Superior temporal gyrus (tissue), 1 donor: ENCODE data around the gene SLC9A3.
"Not testable (repeated sequence)": the region's sequence is repeated elsewhere in the genome, so short reads cannot be mapped to it uniquely, and the experiment has no call there.

Experiments
- DNase-seq: peaks from one replicate; pipeline ENCODE4 v3.0.0-alpha.2; 2016; ENCODE audit errors: extremely low spot score

SLC9A3 gene

DNA sequence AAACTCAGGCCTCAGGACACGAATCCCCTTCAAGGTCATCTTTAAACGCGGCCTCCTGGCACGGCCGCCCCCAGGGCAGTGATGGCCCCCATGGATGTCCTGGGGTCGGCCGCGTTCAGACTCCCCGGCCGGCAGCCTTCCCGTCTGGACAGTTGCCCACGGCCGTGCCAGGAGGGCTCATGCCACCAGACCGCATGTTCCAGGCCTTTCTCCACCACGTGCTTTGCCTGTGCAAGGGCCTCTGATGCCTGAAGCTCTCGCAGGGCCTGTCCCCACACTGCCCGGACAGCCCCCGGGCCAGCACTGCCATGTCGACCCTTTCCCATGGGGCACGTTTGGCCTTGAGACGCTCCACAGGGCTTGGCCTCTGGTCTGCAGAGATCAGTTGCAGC, 34.6 kb downstream of the SLC9A3 start:
- no peak for DNase-seq

DNA sequence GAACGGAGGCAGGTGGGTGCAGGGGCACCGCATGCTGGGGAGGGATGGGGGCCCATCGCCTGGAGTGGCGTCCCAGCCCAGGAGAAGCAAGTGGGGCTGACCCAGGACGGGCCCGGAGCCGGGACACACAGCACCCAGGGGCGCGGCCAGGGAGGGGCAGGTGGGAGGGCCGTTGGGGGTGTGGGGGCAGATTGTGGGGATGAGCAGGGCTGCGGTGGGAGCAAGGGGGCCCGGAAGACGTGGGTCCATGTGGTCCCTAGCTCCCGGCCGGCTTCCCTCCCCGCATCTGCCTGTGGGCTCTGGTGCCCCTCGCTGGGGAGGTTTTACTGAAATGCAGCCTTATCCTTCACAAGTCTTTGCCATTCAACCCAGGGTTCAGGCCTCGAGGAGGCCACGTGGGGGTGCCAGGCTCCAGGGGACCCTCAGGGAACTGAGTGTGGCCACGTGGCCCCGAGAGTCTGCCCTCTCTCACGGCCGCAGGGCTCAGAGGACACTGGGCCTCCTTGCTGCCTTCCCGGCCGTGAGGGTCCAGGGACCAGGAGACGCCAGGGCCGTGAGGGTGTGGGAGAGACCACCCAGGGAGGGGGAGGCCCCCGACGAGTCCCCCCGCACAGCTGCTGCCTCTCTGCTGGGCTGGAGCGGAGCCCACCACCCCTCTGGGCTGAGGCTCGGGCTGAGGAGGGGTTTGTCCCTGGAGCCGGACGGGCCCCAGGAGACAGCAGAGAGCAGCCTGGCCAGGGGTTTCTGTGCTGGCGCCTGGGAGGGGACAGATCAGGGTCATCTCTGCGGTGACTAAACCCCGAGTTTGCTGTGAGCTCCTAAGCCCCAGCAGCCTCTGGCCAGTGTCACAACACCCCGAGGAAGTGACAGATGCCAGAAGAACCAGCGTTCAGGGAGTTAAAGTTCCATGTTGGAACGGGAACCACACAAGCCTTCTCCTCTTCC, 35.2 kb downstream of the SLC9A3 start:
- no peak for DNase-seq

DNA sequence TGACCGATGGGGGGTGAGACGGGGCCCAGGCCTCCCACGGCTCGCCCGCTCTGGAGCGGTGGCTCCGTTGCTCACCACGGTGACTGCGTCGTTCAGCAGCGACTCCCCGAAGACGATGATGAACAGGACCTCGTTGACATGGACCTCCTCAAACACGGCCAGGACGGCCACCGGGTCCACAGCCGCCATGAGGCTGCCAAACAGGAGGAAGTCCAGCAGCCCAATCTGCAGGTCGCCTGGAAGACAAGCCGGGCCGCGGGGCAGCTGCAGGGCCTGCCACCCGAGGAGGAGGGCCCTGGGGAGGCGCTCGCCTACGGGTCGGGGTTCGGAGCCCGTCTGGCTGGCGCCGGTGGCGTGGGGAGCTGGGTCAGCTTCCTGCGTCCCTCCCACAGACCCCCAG, 36.0 kb downstream of the SLC9A3 start:
- no peak for DNase-seq

DNA sequence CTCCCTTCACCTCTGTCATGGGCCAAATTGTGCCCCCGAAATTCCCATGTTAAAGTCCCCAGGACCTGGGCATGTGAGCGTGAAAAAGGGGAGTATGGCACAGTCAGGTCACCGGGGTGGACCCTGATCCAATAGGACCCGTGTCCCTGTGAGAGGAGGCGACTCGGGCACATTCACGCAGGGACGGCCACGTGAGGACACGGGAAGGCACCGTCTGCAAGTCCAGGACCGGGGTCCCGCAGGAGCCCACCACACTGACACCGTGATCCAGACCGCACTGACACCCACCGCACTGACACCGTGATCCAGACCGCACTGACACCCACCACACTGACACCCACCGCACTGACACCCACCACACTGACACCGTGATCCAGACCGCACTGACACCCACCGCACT, 37.7 kb downstream of the SLC9A3 start:
- DNase-seq = not testable (repeated sequence)

DNA sequence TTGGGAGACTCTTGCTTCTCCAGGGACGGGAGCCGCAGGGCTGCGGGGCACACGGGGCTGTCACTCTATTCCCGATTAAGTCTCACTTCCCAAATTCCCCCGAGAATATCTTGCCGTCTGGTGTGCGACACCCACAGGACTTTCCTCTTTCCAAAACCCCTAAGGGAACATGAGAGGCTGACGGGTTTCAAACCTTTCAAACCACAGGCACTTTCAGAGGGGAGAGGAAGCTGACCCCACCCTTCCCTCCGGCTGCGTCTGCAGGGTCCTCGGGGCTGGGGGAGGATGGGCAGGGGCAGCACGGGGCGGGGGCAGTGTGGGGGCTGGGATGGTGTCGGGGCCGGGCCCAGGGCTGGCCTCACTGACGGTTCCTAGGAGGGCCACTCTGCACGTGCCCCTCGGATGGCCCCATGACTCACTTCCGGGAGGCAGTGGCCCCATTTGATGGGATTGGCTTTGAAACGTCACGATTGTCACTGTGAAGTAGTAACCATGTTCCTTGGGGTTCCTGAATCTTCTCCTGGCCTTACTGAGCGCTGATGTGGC, 38.2 kb downstream of the SLC9A3 start:
- no peak for DNase-seq

DNA sequence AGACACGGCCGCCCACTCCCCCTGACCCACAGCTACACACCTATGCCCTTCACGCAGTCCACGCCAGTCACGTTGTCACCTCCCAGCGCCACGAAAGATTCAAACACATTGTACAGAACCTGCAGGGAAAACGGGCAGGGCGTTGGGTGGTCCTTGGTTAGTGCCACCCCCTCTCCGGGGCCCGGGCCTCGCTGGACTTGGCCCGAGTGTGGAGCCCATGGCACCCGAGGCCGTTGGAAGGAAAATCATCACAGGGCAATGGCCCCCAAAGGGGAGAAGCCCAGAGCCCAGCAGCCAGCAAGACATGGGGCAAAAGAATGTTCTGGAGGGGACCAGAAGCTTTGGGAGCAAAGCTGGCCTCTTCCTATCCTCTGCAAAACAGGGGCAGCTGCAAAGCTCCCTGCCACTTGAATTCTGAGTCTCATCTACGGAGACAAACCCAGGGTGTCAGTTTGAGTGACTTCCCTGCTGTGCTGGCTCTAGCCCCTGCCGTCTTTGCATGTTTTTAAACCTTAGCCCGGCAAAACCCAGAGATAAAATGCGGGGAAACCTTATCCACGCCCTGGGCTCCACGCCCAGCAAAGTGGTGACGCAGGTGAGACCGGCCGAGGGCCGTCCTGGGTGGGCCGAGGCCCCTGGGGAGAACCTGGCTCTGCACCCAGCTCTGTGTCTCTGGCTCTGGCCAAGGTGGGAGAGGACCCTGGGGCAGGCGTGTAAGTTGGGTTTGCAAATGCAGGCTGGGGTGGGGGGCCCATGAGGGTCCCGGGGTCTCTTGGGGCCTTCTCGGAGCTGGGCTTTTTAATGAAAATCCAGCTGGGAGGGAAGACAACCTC, 38.9 kb downstream of the SLC9A3 start:
- DNase-seq = no peak

DNA sequence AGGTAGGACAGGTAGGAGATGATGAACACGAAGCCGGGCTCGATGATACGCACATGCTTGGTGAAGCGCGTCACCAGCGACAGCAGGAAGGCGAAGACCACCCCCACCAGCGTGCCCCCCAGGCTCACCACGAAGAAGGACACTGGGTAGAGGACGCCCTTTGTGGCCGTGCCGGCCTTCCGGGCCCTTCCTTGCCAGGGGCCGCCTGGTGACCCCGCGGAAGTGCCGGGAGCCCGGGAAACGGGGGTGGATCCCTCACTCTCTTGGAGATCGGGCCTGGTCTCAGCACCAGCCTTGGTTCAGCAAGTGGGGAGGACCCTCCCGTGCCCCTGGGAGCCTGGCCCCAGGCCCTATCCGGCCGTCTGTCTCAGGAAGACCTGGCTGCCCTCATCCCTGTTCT, 39.7 kb downstream of the SLC9A3 start:
- DNase-seq = no peak

DNA sequence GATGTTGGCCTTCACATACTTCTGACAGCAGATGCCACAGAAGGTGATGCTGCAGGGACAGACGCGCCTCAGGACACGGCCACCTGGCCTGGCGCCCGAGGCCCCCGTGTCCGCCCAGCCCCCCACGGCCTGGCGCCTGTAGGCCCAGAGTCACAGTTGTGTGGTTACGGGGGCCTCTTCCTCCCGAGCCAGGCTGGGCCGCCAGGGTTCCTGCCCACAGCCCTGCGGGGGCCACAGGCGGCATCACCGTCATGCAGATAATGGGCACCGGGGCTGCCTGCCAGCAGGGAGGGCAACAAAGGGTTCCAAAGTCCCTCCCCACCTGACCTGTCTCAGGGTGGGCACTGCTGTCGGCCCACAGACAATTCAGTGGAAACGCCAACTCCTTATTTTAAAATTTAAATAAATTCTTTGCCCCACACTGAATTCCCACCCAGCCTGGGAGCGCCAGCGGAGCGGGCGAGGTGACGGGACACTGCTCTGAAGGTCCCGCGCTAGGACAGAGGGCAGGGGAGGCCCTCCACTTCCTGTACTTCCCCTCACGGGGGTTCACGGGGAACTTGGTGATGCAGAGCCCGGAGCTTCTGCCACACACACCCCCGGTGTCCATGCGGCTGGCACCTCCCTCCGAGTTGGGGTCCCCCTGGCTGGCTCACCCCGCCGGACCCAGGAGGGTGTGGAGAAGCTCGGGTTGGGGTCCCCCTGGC, 40.7 kb downstream of the SLC9A3 start:
- DNase-seq = no peak

DNA sequence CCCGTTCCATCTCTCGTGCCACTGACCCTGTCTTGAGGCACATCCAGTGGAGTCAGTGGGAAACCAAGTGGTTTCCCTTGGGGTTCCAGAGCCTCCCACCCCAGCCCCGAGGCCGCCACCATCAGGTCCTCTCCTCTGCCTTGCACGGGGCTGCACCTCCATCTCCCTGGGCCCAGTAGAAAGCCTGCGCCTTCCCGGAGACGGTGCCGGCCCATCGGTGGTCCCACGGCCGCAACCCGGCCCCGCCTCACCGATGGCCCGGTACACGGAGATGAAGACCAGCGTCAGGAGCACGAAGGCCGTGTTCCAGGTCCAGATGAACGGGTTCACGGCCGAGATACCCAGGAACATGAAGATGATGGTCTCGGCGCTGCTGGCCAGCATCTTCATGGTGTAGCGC, 41.2 kb downstream of the SLC9A3 start:
- DNase-seq = no peak

DNA sequence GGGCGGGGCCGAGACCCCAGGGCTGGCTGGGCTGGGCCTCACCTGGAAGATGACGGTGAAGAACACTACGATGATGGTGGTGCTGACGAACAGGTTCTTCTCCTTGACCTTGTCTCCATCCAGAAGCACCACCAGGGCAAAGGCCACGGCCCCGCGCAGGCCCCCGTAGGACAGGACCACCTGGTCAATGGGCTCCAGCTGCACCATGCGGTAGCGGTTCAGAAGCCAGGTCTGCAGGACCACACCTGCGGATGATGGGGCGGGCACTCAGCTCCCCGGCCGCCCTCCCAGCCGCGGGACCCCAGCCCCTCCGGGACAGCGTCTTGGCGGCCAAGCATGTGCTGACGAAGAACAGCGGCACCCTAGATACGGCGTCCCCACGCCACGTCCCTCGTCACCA, 41.7 kb downstream of the SLC9A3 start:
- no peak for DNase-seq

DNA sequence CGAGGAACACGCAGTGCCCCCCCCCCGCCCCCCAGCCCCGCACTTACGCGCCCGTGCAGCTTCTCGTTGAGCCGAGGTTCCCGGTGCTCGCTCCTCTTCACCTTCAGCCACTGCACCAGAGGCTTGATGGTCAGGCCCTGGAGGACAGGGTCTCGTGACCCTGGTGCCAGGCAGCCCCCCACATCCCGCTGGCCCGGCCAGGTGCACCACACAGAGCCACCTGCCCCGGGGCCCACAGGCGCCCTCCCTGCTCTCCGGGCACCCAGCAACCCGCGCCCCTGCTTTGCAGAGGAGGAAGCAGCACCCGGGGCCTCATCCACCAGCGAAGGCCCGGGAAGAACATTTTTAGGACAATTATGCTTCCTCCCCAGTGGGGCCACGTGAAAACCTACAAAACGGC, 42.2 kb downstream of the SLC9A3 start:
- DNase-seq = no peak

DNA sequence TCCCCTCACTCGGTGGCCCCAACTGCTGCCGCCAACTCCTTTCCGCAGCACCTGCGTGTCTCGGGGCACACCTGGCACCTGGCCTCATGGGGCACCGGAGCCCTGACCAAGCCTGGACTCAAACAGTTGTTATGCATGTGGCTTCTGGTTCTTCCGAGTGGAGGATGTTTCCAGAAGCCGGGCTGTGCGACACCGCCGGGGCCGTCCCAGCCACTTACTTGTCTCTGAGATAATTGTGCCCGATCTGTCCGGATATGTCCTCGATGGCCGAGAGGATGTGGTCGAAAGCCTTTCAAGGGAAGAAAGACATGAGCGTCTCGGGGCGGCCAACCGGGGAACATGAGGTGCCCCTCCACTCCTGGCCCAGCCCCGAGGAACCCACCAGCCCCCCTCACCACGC, 42.9 kb downstream of the SLC9A3 start:
- DNase-seq = no peak

DNA sequence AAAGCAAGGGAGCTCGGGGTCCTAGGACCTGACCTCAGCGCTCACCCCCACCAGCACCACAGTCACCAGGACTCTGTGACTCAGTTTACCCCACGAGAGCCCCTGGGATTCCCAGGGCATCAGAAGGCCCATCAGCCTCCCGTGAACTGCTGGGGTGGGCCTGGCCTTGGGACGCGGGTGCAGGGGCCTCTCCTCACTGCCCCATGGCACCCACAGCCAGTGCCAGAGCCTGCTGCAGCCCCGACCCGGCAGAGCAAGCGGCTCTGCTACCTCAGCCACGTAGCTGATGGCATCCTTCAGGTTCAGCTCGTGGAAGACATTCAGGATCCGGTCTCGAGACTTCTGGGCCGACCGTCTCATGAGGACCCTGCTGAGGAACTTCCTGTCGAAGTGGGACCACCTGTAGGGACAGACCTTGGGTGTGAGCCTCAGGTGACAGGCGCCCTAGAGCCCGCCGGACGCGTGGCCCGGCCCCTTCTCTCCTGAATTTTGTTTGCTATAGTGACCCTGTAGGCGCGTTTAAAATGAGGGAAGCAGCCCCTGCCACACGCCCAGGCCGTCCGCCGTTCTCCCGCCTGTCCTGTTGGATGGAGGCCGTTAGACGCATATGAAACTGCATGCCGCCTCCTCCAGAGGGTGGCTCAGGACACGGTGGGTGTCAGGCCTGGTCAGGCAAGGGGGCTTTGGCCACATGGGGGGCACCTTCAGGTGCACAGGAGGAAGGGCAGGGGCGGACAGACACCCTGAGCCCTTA, 44.5 kb downstream of the SLC9A3 start:
- no peak for DNase-seq

DNA sequence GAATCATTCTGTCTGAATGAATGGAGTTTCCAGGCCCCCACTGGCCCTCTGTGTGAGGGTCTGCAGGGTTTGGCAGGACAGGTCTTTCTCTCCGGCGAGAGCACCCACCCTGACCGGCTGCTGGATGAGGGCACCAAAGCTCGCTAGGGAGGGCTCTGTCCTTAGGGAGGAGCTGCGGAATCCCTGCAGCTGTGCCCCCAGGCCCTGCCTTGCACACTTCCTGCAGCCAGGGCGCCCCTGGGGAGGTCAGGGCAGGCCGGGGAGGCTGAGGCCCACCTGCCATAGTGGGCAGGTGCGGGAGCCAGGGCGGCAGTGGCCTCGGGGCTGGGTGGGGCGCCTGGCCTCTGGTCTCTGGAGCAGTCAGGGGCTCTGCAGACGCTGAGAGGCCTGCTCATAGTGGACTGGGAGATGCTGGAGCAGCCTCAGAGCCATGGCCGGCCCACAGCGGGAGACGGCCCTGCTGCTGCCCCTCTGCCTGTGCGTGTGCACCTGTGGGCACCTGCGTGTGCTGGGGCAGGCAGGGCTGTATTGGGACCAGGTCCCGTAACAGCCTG, 45.2 kb downstream of the SLC9A3 start:
- no peak for DNase-seq

DNA sequence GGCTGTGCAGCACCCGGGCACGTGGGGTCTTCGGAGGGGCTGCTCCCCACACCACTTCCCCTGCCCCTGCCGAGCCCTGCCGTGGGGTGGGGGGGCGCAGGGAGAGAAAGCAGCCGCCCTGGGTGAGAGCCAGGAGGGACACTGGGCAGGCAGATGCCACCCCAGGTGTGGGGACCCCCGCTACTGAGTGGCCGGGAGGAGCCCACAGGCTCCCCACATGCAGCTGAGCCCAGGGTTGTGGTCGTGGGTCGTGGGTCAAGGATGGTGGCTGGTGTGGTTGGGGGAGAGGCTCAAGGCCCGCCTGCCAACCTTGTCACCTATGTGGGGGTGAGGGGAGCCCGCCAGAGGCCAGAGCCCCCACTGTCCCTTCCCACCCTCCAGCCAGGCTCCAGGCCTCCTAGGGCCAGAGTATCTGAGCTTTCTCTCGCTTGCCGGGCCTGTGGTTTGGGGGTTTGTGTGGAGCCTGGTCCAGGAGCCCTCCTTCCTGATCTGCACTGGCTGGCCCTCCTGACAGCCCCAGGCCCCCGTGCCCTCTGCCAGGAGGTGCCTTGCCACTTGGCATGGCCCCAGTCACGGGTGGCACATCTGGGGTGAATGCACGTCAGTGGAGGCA, 45.8 kb downstream of the SLC9A3 start:
- no peak for DNase-seq

DNA sequence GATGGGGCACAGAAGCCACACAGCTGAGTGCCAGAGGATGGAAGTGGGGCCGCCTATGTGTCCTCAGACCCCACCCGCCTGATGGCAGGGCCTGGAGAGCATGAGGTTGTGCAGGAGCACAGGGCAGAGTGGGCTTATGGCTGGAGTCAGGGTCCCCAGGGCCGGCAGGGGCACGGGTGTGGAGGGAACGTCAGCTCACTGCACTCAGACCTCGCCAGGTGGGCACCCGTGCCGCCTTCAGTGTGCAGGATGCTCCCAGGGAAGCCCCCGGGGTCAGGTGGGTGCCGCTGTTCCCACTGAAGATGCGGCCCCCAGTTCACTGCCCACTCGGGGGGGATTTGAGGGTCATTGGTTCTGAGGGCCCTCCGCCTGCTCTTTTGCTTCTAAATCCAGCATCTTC, 46.4 kb downstream of the SLC9A3 start:
- no peak for DNase-seq

DNA sequence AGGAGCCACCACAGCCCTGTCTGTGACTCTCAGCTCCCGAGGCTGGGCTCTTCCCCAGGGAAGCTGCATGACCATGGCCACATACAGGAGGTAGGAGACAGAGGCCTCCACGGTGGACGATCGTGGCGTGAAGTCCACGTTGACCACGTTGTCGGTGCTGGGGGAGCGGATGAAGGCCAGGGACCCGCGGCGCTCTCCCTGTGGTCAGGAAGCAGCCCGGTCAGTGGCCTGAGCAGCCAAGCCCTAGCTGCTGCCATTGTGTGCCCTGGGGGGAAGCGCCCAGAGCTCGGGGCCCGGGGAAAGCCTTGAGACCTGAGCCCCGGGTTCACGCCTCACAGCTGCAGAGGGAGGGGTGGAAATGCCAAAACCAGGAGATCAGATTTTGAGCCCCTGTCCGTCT, 47.0 kb downstream of the SLC9A3 start:
- no peak for DNase-seq

DNA sequence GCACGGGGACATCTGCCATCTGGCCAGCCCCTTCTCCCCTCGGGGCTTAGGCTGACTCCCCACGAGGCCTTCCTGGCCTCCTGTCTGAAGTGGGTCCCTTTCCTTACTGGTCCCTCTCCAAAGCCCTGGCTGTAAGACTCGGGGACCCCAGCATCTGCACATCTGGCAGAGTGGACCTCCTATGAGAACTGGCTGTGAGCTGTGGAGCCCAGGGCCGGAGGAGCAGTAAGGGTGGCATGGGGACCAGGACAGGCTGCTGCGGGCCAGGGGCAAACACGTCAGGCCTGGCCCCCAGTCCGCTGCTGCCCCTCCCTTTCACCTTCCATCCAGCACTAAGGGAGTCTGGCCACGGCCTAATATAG, 47.5 kb downstream of the SLC9A3 start:
- DNase-seq = no peak

DNA sequence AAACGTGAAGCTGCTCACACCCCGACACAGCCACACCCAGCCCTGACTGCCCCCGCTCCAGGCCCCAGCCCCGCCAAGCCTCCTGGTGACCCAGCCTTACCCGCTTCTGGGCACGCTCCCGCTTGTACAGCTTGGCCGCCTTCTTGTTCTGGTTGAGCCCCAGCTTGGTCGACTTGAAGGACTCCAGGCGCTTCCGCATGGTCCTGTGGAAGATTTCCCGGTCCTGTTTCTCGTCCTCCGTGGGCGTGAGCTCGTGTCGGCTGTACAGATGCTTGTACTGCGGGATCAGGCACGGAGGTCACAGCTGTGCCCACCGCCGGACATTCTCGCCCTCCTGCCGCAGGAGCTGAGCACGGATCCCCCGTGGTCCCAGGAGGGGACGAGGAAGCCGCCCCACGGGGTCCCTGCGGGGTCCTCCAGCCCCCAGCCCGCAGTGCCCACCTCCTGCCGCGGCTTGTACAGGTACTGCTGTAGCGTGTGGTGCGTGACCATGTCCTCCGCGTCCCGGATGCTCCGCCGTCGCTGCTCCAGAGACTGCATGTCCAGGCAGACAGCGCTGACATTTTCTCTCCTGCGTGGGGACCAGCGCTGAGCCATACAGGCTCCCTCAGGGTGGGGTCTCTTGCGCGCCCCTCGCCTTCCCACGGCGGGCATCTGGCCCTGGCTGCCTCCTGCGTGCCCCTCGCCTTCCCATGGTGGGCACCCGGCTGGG, 48.0 kb downstream of the SLC9A3 start:
- no peak for DNase-seq

DNA sequence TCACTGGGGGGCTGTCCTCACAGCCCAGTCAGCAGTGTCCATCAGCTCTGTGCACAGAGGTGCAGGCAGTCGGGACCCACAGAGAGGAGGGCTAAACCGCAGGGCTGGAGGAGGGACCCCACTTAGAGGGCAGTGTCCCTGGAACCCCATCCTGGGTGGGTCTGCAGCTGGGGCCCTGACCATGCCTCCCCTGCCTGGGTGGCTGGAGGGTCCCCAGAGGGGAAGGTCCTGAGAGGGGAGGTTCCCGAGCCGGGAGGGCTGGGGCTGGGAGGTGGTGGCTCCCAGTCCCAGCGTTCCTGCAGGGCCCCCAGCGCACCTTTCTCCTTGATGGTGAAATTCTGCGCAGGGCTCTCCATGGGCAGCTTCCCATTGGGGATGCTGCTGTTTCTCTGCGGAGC, 48.5 kb downstream of the SLC9A3 start:
- no peak for DNase-seq
